Activated CD4-positive, alpha-beta T cell treated with anti-CD3 and anti-CD28 coated beads, Interleukin-10, Interleukin-2, amounts not matched to agents 100 ng/mL and 50 ng/mL, durations not matched to agents 16 hours and 8 hours (primary cell): Measurements from ENCODE around the gene ANXA9.

ENCODE experiments used
- DNase-seq: peaks from one replicate; pipeline ENCODE4 v3.0.0-alpha.2; 2020

The ANXA9 gene

GRCh38 chr1:150981805-150982712, at the start of gene ANXA9:
Gene ANXA9, plus strand, starts transcription at chr1:150982292. Its CDS starts 814 bp downstream, at chr1:150983106.
- DNase-seq: no peak

- no peak for DNase-seq
Measured at GRCh38 chr1:150944856-150945255, 37.2 kb upstream of the ANXA9 start.

GRCh38 chr1:150954708-150955107, 27.4 kb upstream of the ANXA9 start:
- DNase-seq: no peak

- DNase-seq: no peak
Measured at GRCh38 chr1:150955280-150955679, 26.8 kb upstream of the ANXA9 start.

GRCh38 chr1:150957666-150958065, 24.4 kb upstream of the ANXA9 start:
- DNase-seq: no peak

GRCh38 chr1:150960646-150961045, 21.4 kb upstream of the ANXA9 start:
- DNase-seq: no peak

- no peak for DNase-seq
Measured at GRCh38 chr1:150961756-150962155, 20.3 kb upstream of the ANXA9 start.

GRCh38 chr1:150963321-150964163, 18.6 kb upstream of the ANXA9 start:
- no peak for DNase-seq

- DNase-seq: no peak
Measured at GRCh38 chr1:150964164-150964489, 18.0 kb upstream of the ANXA9 start.

- no peak for DNase-seq
Measured at GRCh38 chr1:150965605-150966004, 16.5 kb upstream of the ANXA9 start.

- no peak for DNase-seq
Measured at GRCh38 chr1:150966011-150966410, 16.1 kb upstream of the ANXA9 start.

GRCh38 chr1:150967936-150968335, 14.2 kb upstream of the ANXA9 start:
- DNase-seq: no peak

GRCh38 chr1:150968491-150968890, 13.6 kb upstream of the ANXA9 start:
- DNase-seq: no peak

GRCh38 chr1:150969626-150970025, 12.5 kb upstream of the ANXA9 start:
- DNase-seq: no peak

- no peak for DNase-seq
Measured at GRCh38 chr1:150970808-150971582, 11.1 kb upstream of the ANXA9 start.

GRCh38 chr1:150971583-150972416, 10.3 kb upstream of the ANXA9 start:
- DNase-seq: no peak

GRCh38 chr1:150972417-150972940, 9.6 kb upstream of the ANXA9 start:
- no peak for DNase-seq

- DNase-seq: peak; percentile 31
Measured at GRCh38 chr1:150973258-150973835, 8.7 kb upstream of the ANXA9 start.

- DNase-seq: peak; percentile 57
Measured at GRCh38 chr1:150973836-150974579, 8.1 kb upstream of the ANXA9 start.

- DNase-seq: peak; percentile 74
Measured at GRCh38 chr1:150974580-150975478, 7.3 kb upstream of the ANXA9 start, which contains the start of gene CERS2. Gene CERS2, minus strand, starts transcription at chr1:150974835. Its CDS starts 5,745 bp downstream, at chr1:150969090.
